T-cell (primary cell): ENCODE measurements around the gene SRMS. TPM values are rescaled to one million over a fixed set of nuclear protein-coding genes. Genes with fewer than 3 reads are reported as not detected.

ENCODE experiments used
- ATAC-seq, 4 experiments: fragments of 200-7000 bp in 3 of 4; fragments of 150-1000 bp in 1 of 4; cut with Tn5 transposase; replicated peaks in 1 of 4; 1 replicate in 3 of 4; 2 replicates in 1 of 4; pipeline ENCODE4 v1.10.0; 2021; ENCODE audit warnings: moderate library complexity in 3 of 4, mild to moderate bottlenecking in 2 of 4, moderate number of reproducible peaks in 1 of 4
- CTCF ChIA-PET, 2 donors: fragments of 300-600 bp; sonication (Branson Sonifier 250); formaldehyde crosslinking; loops; one replicate each; lab custom pipeline; 2022; ENCODE audit warnings: antibody characterized with exemption in 2 of 2; lab: Charles Lee
- POLR2A ChIA-PET, 2 donors: fragments of 300-600 bp; sonication (Branson Sonifier 250); formaldehyde crosslinking; loops; one replicate each; lab custom pipeline; 2022; ENCODE audit warnings: antibody characterized with exemption in 2 of 2; lab: Charles Lee
- DNase-seq, 35 experiments: peaks; one replicate each; pipeline versions ENCODE4 v3.0.0 to v3.0.0-alpha.2; 2013 to 2023
- H3K27ac ChIP-seq: one replicate; pipeline ENCODE4 v1.5.1; 2013; ENCODE audit warnings: low read length
- H3K27me3 ChIP-seq, 2 experiments: replicated peaks in 1 of 2; 1 replicate in 1 of 2; 2 replicates in 1 of 2; pipeline versions ENCODE4 v1.6.1 to v1.7.0; 2013; ENCODE audit warnings: low read length in 1 of 2, mixed read lengths in 1 of 2; ENCODE audit not compliant: control insufficient read depth in 2 of 2, insufficient read depth in 2 of 2; ENCODE audit errors: extremely low read depth in 1 of 2
- H3K36me3 ChIP-seq, 2 donors: 1 replicate in 1 of 2; 2 replicates in 1 of 2; pipeline versions ENCODE4 v1.6.1 to v1.7.0; 2013; ENCODE audit warnings: low read length in 1 of 2; ENCODE audit not compliant: control insufficient read depth in 2 of 2, insufficient read depth in 1 of 2; ENCODE audit errors: extremely low read depth in 1 of 2
- H3K4me1 ChIP-seq, 2 experiments: 1 replicate in 1 of 2; 2 replicates in 1 of 2; pipeline versions ENCODE4 v1.6.1 to v1.7.0; 2013; ENCODE audit warnings: low read length in 2 of 2, mixed read lengths in 1 of 2; ENCODE audit not compliant: insufficient read depth in 2 of 2, control insufficient read depth in 1 of 2; ENCODE audit errors: extremely low read depth in 1 of 2
- H3K4me3 ChIP-seq, 2 donors: 1 replicate in 1 of 2; 2 replicates in 1 of 2; pipeline versions ENCODE4 v1.5.1 to v1.7.0; 2013; ENCODE audit warnings: mild to moderate bottlenecking in 2 of 2, low read length in 1 of 2, moderate library complexity in 1 of 2; ENCODE audit not compliant: control insufficient read depth in 1 of 2; ENCODE audit errors: extremely low read depth in 1 of 2
- H3K9me3 ChIP-seq: 2 replicates; pipeline ENCODE4 v1.7.0; 2013
- H3K27ac Mint-ChIP-seq, 2 donors: one replicate each; pipeline ENCODE4 v1.8.0; 2020 to 2021; ENCODE audit warnings: mild to moderate bottlenecking in 2 of 2, mixed read lengths in 2 of 2
- H3K27me3 Mint-ChIP-seq, 2 donors: one replicate each; pipeline ENCODE4 v1.8.0; 2021 to 2022; ENCODE audit warnings: mixed read lengths in 2 of 2
- H3K36me3 Mint-ChIP-seq: one replicate; pipeline ENCODE4 v1.8.0; 2021; ENCODE audit warnings: mixed read lengths
- H3K4me1 Mint-ChIP-seq, 3 donors: one replicate each; pipeline ENCODE4 v1.8.0; 2020 to 2022; ENCODE audit warnings: mixed read lengths in 3 of 3, mild to moderate bottlenecking in 1 of 3
- H3K4me3 Mint-ChIP-seq, 3 donors: one replicate each; pipeline ENCODE4 v1.8.0; 2020 to 2022; ENCODE audit warnings: mild to moderate bottlenecking in 3 of 3, mixed read lengths in 3 of 3, moderate library complexity in 3 of 3
- H3K9me3 Mint-ChIP-seq, 3 donors: one replicate each; pipeline ENCODE4 v1.8.0; 2020 to 2022; ENCODE audit warnings: mixed read lengths in 3 of 3
- WGBS: methylation state at CpG from one replicate; pipeline ENCODE4 v1.1.5; 2013; ENCODE audit warnings: missing lambda C conversion rate; ENCODE audit not compliant: insufficient coverage; 5-methylcytosine and 5-hydroxymethylcytosine counted together
- total RNA-seq, 35 experiments: library from RNA in 6 of 35; stranded (reverse) in 6 of 35; fragments of 120-200 nt in 1 of 35; gene quantifications; one replicate each; pipeline versions ENCODE4 v1.2.1 to v1.2.4 and lab custom pipeline; 2013 to 2026

SRMS gene
- total RNA-seq, 5 donors from 2014 or later (not counting 1 experiment from before 2014, with no cell fraction given) = not detected

DNA sequence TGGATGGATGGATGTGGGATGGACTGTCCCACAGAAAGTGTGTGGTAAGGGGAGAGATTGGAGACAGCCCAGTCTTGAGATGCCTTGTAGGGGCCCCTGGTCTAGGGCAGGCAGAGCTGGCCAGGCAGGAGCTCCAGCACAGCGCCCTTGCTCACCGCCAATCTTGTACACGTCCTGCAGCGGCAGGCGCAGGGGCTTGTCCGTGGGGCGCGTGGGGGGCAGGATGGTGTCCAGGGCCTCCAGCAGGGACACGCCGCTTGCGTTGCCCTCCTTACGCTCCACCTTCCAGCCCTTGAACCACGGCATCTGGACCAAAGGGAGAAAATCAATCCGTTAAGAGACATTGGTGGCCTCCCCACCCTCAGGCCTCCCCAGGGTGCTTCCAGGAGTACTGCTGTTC is 54.6 kb downstream of the SRMS start:
- Mint-ChIP-seq H3K9me3 (no peaks in the 10 kb centered on the region), H3K36me3 (no peaks in the 10 kb centered on the region), H3K27me3 (peaks cover 13 to 37% of the 10 kb centered on the region in 2 donors), H3K4me3 (no peak overlapping the region), H3K27ac (no peak overlapping the region), H3K4me1 (peaks cover 0 to 6% (median 4%) of the 10 kb centered on the region in 3 donors)
- Histone ChIP-seq H3K36me3 (no peaks in the 10 kb centered on the region), H3K4me3 (no peak overlapping the region), H3K27ac (no peak overlapping the region), H3K4me1 (peaks cover 0 to 14% of the 10 kb centered on the region in 2 experiments), H3K9me3 (no peaks in the 10 kb centered on the region), H3K27me3 (peaks cover 0 to 65% of the 10 kb centered on the region in 2 experiments)
- DNase-seq (no peak), ATAC-seq (no peak)
- POLR2A ChIA-PET = no interaction called here
- WGBS = 91% methylated on average over 12 of the region's 14 CpGs
- CTCF ChIA-PET = interaction anchor here in 1 of 2 donors (1.2 kb wide), 1 partner anchor 38 kb away, joined by 3 read pairs; no protein-coding TSS in a partner anchor

DNA sequence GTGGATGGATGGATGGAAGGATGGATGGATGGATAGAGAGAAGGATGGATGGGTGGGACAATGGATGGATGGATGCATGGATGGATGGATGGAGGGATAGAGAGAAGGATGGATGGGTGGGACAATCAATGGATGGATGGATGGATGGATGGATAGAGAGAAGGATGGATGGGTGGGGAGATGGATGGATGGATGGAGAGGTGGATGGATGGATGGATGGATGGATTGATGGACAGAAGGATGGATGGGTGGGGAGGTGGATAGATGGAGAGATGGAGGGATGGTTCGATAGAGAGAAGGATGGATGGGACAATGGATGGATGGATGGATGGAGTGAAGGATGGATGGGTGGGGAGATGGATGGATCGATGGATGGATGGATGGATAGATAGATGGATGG is 55.0 kb downstream of the SRMS start:
- H3K27ac ChIP-seq = no peak overlapping the region
- Mint-ChIP-seq H3K4me1 (peaks cover 0 to 6% (median 4%) of the 10 kb centered on the region in 3 donors), H3K4me3 (no peak overlapping the region), H3K36me3 (no peaks in the 10 kb centered on the region), H3K27me3 (peaks cover 13 to 34% of the 10 kb centered on the region in 2 donors), H3K27ac (no peak overlapping the region), H3K9me3 (no peaks in the 10 kb centered on the region)
- no peak for ATAC-seq
- peaks cover 0 to 65% of the 10 kb centered on the region in 2 experiments for H3K27me3 ChIP-seq
- peaks cover 0 to 11% of the 10 kb centered on the region in 2 experiments for H3K4me1 ChIP-seq
- no peak for DNase-seq
- H3K36me3 ChIP-seq = no peaks in the 10 kb centered on the region
- CTCF ChIA-PET = no interaction called here
- no peak overlapping the region for H3K4me3 ChIP-seq
- POLR2A ChIA-PET = no interaction called here
- 92% methylated on average over 2 of the region's 2 CpGs for WGBS
- no peaks in the 10 kb centered on the region for H3K9me3 ChIP-seq

- Mint-ChIP-seq H3K4me1 (peaks cover 0 to 4% (median 2%) of the 10 kb centered on the region in 3 donors), H3K27me3 (peaks cover 13 to 33% of the 10 kb centered on the region in 2 donors), H3K4me3 (no peak overlapping the region), H3K36me3 (no peaks in the 10 kb centered on the region), H3K27ac (no peak overlapping the region), H3K9me3 (no peaks in the 10 kb centered on the region)
- H3K27me3 ChIP-seq = peaks cover 0 to 65% of the 10 kb centered on the region in 2 experiments
- WGBS = 59% methylated on average over 4 of the region's 4 CpGs
- peaks cover 0 to 10% of the 10 kb centered on the region in 2 experiments for H3K4me1 ChIP-seq
- H3K27ac ChIP-seq = no peak overlapping the region
- H3K4me3 ChIP-seq = no peak overlapping the region
- POLR2A ChIA-PET = no interaction called here
- ATAC-seq (no peak), DNase-seq (no peak)
- H3K9me3 ChIP-seq = no peaks in the 10 kb centered on the region
- CTCF ChIA-PET = no interaction called here
- H3K36me3 ChIP-seq = no peaks in the 10 kb centered on the region
These were observed 55.8 kb downstream of the SRMS start for GRCh38 chr20:63491635-63492230.

GRCh38 chr20:63491078-63491477 is 56.5 kb downstream of the SRMS start:
- CTCF ChIA-PET = no interaction called here
- H3K27me3 Mint-ChIP-seq = peaks cover 15 to 33% of the 10 kb centered on the region in 2 donors
- H3K36me3 Mint-ChIP-seq = no peaks in the 10 kb centered on the region
- Histone ChIP-seq H3K4me1 (peaks cover 0 to 4% of the 10 kb centered on the region in 2 experiments), H3K27me3 (peaks cover 0 to 65% of the 10 kb centered on the region in 2 experiments), H3K36me3 (no peaks in the 10 kb centered on the region), H3K4me3 (no peak overlapping the region), H3K9me3 (no peaks in the 10 kb centered on the region), H3K27ac (no peak overlapping the region)
- no peak overlapping the region for H3K27ac Mint-ChIP-seq
- POLR2A ChIA-PET = no interaction called here
- peaks cover 0 to under 1% (median 0%) of the 10 kb centered on the region in 3 donors for H3K4me1 Mint-ChIP-seq
- no peak overlapping the region for H3K4me3 Mint-ChIP-seq
- DNase-seq = no peak
- whole genome bisulfite sequencing = 77% methylated on average over 4 of the region's 4 CpGs
- H3K9me3 Mint-ChIP-seq = no peaks in the 10 kb centered on the region
- ATAC-seq = no peak

Other genes with a start within 250 kb of the SRMS start
- not detected for gene CHRNA4, start 186.4 kb downstream of the SRMS start, total RNA-seq
- gene KCNQ2, start 75.1 kb downstream of the SRMS start, total RNA-seq = under 1 TPM; 0.19 to 0.49 (median 0.32) TPM
- gene EEF1A2, start 48.7 kb downstream of the SRMS start, total RNA-seq = 1 to 10 TPM in 3 of 5 donors, under 1 TPM in 2; 0.50 to 3.1 (median 1.1) TPM
- 100 to 1,000 TPM; 147 to 320 (median 300) TPM for gene PPDPF, start 27.0 kb downstream of the SRMS start, total RNA-seq
- under 1 TPM; 0.15 to 0.47 (median 0.23) TPM for gene PTK6, start 10.4 kb downstream of the SRMS start, total RNA-seq
- 1 to 10 TPM in 2 of 5 donors, under 1 TPM in 3; 0.38 to 1.8 (median 0.70) TPM for gene FNDC11, start 6.4 kb upstream of the SRMS start, total RNA-seq
- 10 to 100 TPM; 31.6 to 73.0 (median 43.5) TPM for gene HELZ2, start 26.5 kb upstream of the SRMS start, total RNA-seq
- gene GMEB2, start 79.4 kb upstream of the SRMS start, total RNA-seq = 10 to 100 TPM; 20.7 to 30.3 (median 29.0) TPM
- 100 to 1,000 TPM in 3 of 5 donors, 10 to 100 TPM in 2; 92.9 to 121 (median 107) TPM for gene STMN3, start 105.7 kb upstream of the SRMS start, total RNA-seq
- gene RTEL1, start 110.6 kb upstream of the SRMS start, total RNA-seq = 10 to 100 TPM; 30.7 to 41.6 (median 36.8) TPM
- gene TNFRSF6B, start 148.9 kb upstream of the SRMS start, total RNA-seq = 1 to 10 TPM in 2 of 5 donors, under 1 TPM in 2, not detected in 1; 0.37 to 1.5 (median 0.91) TPM
- 100 to 1,000 TPM in 2 of 5 donors, 10 to 100 TPM in 3; 58.5 to 102 (median 99.5) TPM for gene ARFRP1, start 160.2 kb upstream of the SRMS start, total RNA-seq
- 10 to 100 TPM; 42.7 to 71.0 (median 59.0) TPM for gene ZGPAT, start 160.3 kb upstream of the SRMS start, total RNA-seq
- 100 to 1,000 TPM; 144 to 248 (median 172) TPM for gene LIME1, start 188.9 kb upstream of the SRMS start, total RNA-seq
- 100 to 1,000 TPM; 110 to 173 (median 135) TPM for gene SLC2A4RG, start 192.0 kb upstream of the SRMS start, total RNA-seq